Natural killer cell treated with Interleukin-12 subunit alpha and Interleukin-12 subunit beta and Interleukin-15 and Interleukin-18, amount 100 ng/mL, for 72 hours (primary cell): ENCODE measurements around the gene EMD. TPM values are rescaled to one million over a fixed set of nuclear protein-coding genes. Genes with fewer than 3 reads are reported as not detected.
"Not testable (repeated sequence)": the region's sequence is repeated elsewhere in the genome, so short reads cannot be mapped to it uniquely, and the experiment has no call there.

Source experiments
- ATAC-seq, 2 donors: fragments of 150-1000 bp; cut with Tn5 transposase in 1 of 2; sonication (Bioruptor Pico), chemical (Tn5 transposase) in 1 of 2; 2 replicates each; pipeline ENCODE4 v1.10.0; 2021
- DNase-seq: peaks from one replicate; pipeline ENCODE4 v3.0.0; 2022; ENCODE audit warnings: low spot score
- H3K27ac Mint-ChIP-seq, 2 donors: 1 replicate in 1 of 2; 2 replicates in 1 of 2; pipeline ENCODE4 v1.8.0; 2022; ENCODE audit warnings: mixed read lengths in 2 of 2, mild to moderate bottlenecking in 1 of 2, moderate library complexity in 1 of 2
- H3K27me3 Mint-ChIP-seq, 2 donors: 1 replicate in 1 of 2; 2 replicates in 1 of 2; pipeline ENCODE4 v1.8.0; 2022; ENCODE audit warnings: mixed read lengths in 2 of 2
- H3K36me3 Mint-ChIP-seq: one replicate; pipeline ENCODE4 v1.8.0; 2022; ENCODE audit warnings: mixed read lengths
- H3K4me1 Mint-ChIP-seq, 2 donors: 1 replicate in 1 of 2; 2 replicates in 1 of 2; pipeline ENCODE4 v1.8.0; 2022; ENCODE audit warnings: low read depth in 2 of 2, mixed read lengths in 2 of 2, mild to moderate bottlenecking in 1 of 2
- H3K4me3 Mint-ChIP-seq: one replicate; pipeline ENCODE4 v1.8.0; 2022; ENCODE audit warnings: mixed read lengths
- H3K9me3 Mint-ChIP-seq: 2 replicates; pipeline ENCODE4 v1.8.0; 2022; ENCODE audit warnings: mixed read lengths
- total RNA-seq, 2 donors: library from RNA; stranded (reverse); gene quantifications; one replicate each; pipeline ENCODE4 v1.2.3, GENCODE V29; 2022

EMD gene
- total RNA-seq, 2 donors from 2014 or later: 49.2 to 61.9 TPM

DNA sequence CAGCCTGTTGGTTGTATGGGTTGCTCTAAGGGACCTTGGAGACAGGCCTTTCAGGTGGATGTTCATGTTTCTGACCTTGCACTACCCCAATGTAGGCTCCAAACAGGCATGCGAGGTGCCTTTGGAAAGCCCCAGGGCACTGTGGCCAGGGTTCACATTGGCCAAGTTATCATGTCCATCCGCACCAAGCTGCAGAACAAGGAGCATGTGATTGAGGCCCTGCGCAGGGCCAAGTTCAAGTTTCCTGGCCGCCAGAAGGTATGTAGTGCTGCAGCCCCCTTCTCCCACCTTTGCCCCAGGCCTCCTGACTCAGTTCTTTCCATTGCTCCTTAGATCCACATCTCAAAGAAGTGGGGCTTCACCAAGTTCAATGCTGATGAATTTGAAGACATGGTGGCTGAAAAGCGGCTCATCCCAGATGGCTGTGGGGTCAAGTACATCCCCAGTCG is 21.3 kb downstream of the EMD start:
- Mint-ChIP-seq H3K36me3 (peaks cover 16% of the 10 kb centered on the region), H3K4me1 (peaks cover 8 to 21% of the 10 kb centered on the region in 2 donors), H3K27ac (peak overlapping the region; percentile 96 to 98), H3K4me3 (peak overlapping the region; percentile 96)
- ATAC-seq, H3K9me3 Mint-ChIP-seq, DNase-seq, H3K27me3 Mint-ChIP-seq: not testable (repeated sequence)

- ATAC-seq (no peak), DNase-seq (no peak)
- Mint-ChIP-seq H3K27ac (peak overlapping the region; percentile 96 to 98), H3K27me3 (peaks cover 0 to 5% of the 10 kb centered on the region in 2 donors), H3K9me3 (no peaks in the 10 kb centered on the region), H3K4me1 (peaks cover 8 to 21% of the 10 kb centered on the region in 2 donors), H3K4me3 (peak overlapping the region; percentile 96), H3K36me3 (peaks cover 16% of the 10 kb centered on the region)
These were observed 22.1 kb downstream of the EMD start for GRCh38 chrX:154401045-154401799.

DNA sequence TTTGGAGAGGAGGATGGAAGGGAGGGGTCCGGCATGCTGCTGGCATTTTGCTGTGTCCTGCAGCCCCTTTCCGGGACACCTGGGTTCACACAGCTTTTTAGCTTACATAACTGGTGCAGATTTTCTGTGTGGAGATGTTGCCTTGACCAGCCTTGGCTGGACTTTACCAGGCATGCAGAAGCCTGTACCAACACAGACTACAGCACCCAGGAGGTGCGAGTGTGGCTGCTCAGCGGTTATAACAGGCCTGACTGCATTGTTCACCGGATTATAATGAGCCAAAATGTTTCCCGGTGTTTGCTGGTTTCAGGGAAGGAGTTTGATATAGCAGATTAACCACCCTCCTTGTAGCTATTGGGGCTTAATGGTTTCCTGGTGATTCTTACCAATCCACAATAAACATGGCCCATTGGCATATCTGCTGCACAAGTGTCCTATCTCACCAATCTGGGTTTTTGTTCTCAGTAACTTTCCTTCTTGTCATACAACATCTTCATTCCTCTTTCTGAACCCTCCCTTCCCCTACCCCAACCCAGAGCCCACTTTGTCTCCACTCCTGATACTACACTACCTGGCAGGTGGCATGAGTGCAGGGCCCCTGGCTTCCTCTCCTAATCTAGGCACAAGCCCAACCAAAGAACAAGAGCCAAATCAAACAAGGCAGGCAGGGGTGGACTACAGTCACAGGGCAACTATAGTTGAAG is 23.0 kb downstream of the EMD start:
- H3K27ac Mint-ChIP-seq: no peak overlapping the region
- peaks cover 8 to 21% of the 10 kb centered on the region in 2 donors for H3K4me1 Mint-ChIP-seq
- peaks cover 16% of the 10 kb centered on the region for H3K36me3 Mint-ChIP-seq
- H3K27me3 Mint-ChIP-seq: peaks cover 0 to 5% of the 10 kb centered on the region in 2 donors
- DNase-seq (no peak), ATAC-seq (no peak)
- H3K4me3 Mint-ChIP-seq: no peak overlapping the region
- no peaks in the 10 kb centered on the region for H3K9me3 Mint-ChIP-seq

GRCh38 chrX:154402622-154403127 is 23.6 kb downstream of the EMD start:
- no peak for DNase-seq

GRCh38 chrX:154403192-154403591 is 24.1 kb downstream of the EMD start:
- no peak for ATAC-seq
- H3K36me3 Mint-ChIP-seq: peaks cover 16% of the 10 kb centered on the region
- peaks cover 8 to 18% of the 10 kb centered on the region in 2 donors for H3K4me1 Mint-ChIP-seq
- H3K4me3 Mint-ChIP-seq: no peak overlapping the region
- peaks cover 0 to 5% of the 10 kb centered on the region in 2 donors for H3K27me3 Mint-ChIP-seq
- DNase-seq: no peak
- H3K9me3 Mint-ChIP-seq: no peaks in the 10 kb centered on the region
- no peak overlapping the region for H3K27ac Mint-ChIP-seq

More at GRCh38 chrX:154402622-154403127, 23.6 kb downstream of the EMD start:
- Mint-ChIP-seq H3K9me3 (no peaks in the 10 kb centered on the region), H3K27ac (no peak overlapping the region), H3K27me3 (peaks cover 0 to 5% of the 10 kb centered on the region in 2 donors), H3K36me3 (peaks cover 16% of the 10 kb centered on the region), H3K4me1 (peaks cover 8 to 21% of the 10 kb centered on the region in 2 donors), H3K4me3 (no peak overlapping the region)
- no peak for ATAC-seq

- peaks cover 0 to 9% of the 10 kb centered on the region in 2 donors for H3K27me3 Mint-ChIP-seq
- no peak for DNase-seq
- H3K4me3 Mint-ChIP-seq: no peak overlapping the region
- no peaks in the 10 kb centered on the region for H3K9me3 Mint-ChIP-seq
- peak overlapping the region in 1 of 2 donors; percentile 22 for H3K27ac Mint-ChIP-seq
- H3K36me3 Mint-ChIP-seq: peaks cover 11% of the 10 kb centered on the region
- no peak for ATAC-seq
- H3K4me1 Mint-ChIP-seq: peaks cover 11 to 17% of the 10 kb centered on the region in 2 donors
These were observed 24.8 kb downstream of the EMD start for GRCh38 chrX:154403858-154404257.

- no peak for DNase-seq
- no peak for ATAC-seq
These were observed 25.6 kb downstream of the EMD start for GRCh38 chrX:154404625-154405192.

DNA sequence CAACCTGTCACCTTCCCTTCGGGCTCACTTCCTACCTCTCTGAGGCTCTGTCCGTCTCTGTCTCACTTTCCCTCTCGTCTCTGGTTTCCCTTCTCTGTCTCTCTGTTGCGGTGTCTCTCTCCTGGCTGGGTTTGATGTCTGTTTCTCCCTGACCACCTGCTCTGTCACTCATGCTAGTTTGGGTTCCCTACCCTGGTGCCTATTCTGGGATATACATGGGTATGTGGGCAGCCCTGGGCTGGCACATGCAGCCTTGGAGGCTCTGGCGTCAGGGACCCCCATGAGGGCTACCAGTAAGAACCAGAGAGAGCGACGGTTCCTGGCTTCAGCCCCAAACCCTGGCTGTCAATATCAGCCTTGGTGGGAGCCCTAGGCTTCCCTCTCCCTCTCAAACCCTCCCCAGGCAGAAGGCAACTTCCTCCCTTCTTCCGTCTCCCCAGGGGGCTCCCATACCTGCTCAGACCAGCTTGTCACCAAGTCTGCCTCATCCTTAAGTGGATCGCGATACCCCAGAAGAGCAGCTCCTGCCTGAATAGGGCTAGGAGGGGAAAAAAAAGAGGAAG is 29.6 kb downstream of the EMD start:
- Mint-ChIP-seq H3K27ac (peak overlapping the region; percentile 62 to 83), H3K36me3 (no peaks in the 10 kb centered on the region)
- no peak for ATAC-seq

More at GRCh38 chrX:154404625-154405192, 25.6 kb downstream of the EMD start:
- H3K4me3 Mint-ChIP-seq: no peak overlapping the region
- H3K36me3 Mint-ChIP-seq: peaks cover 2% of the 10 kb centered on the region
- peak overlapping the region in 1 of 2 donors; percentile 22 for H3K27ac Mint-ChIP-seq
- H3K4me1 Mint-ChIP-seq: peaks cover 10 to 15% of the 10 kb centered on the region in 2 donors
- peaks cover 0 to 9% of the 10 kb centered on the region in 2 donors for H3K27me3 Mint-ChIP-seq
- H3K9me3 Mint-ChIP-seq: no peaks in the 10 kb centered on the region

GRCh38 chrX:154409222-154409871 is 30.3 kb downstream of the EMD start, which contains the start of gene DNASE1L1:
Gene DNASE1L1, minus strand, starts transcription at chrX:154409254. Its CDS starts 3,686 bp downstream, at chrX:154405568.
- peak; percentile 83 for DNase-seq
- Mint-ChIP-seq H3K27ac (peak within 1 kb of the TSS; percentile 71 to 83), H3K9me3 (no peaks in the 10 kb centered on the region), H3K4me3 (peak within 1 kb of the TSS; percentile 82), H3K4me1 (peaks cover 14 to 15% of the 10 kb centered on the region in 2 donors), H3K27me3 (peaks cover 0 to 7% of the 10 kb centered on the region in 2 donors), H3K36me3 (no peaks in the 10 kb centered on the region)
- peak; percentile 61 to 82 for ATAC-seq

More for the DNA sequence above, 29.6 kb downstream of the EMD start:
- H3K4me3 Mint-ChIP-seq: peak overlapping the region; percentile 82
- DNase-seq: no peak
- H3K27me3 Mint-ChIP-seq: peaks cover 0 to 9% of the 10 kb centered on the region in 2 donors
- no peaks in the 10 kb centered on the region for H3K9me3 Mint-ChIP-seq
- H3K4me1 Mint-ChIP-seq: peaks cover 14 to 15% of the 10 kb centered on the region in 2 donors

DNA sequence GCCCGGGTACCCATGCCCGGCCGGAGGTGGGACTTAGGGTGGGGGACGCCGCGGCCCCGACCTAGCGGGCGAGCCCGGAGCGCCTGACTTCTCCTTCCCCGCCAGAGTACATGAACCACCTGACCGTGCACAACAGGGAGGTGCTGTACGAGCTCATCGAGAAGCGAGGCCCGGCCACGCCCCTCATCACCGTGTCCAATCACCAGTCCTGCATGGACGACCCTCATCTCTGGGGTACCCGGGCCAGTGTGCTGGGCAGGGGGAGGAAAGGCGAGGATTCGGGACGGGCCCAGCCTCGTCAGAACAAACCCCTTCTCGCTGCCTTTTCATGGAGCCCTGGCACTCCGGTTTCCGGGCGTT is 32.9 kb downstream of the EMD start:
- DNase-seq (peak; percentile 62), ATAC-seq (peak; percentile 68 to 81)
- H3K9me3 Mint-ChIP-seq: no peaks in the 10 kb centered on the region
- peaks cover 14 to 15% of the 10 kb centered on the region in 2 donors for H3K4me1 Mint-ChIP-seq
- no peaks in the 10 kb centered on the region for H3K36me3 Mint-ChIP-seq
- peaks cover 0 to 7% of the 10 kb centered on the region in 2 donors for H3K27me3 Mint-ChIP-seq
- peak overlapping the region; percentile 41 to 80 for H3K27ac Mint-ChIP-seq
- peak overlapping the region; percentile 75 for H3K4me3 Mint-ChIP-seq

GRCh38 chrX:154412468-154412867 is 33.4 kb downstream of the EMD start:
- H3K27me3 Mint-ChIP-seq: peaks cover 0 to 7% of the 10 kb centered on the region in 2 donors

GRCh38 chrX:154413142-154413541 is 34.0 kb downstream of the EMD start:
- Mint-ChIP-seq H3K27ac (peak overlapping the region; percentile 41 to 80), H3K4me3 (peak overlapping the region; percentile 75), H3K36me3 (no peaks in the 10 kb centered on the region), H3K4me1 (peaks cover 14 to 15% of the 10 kb centered on the region in 2 donors), H3K9me3 (no peaks in the 10 kb centered on the region), H3K27me3 (peaks cover 0 to 7% of the 10 kb centered on the region in 2 donors)
- DNase-seq: no peak
- ATAC-seq: no peak

More at GRCh38 chrX:154412468-154412867, 33.4 kb downstream of the EMD start:
- Mint-ChIP-seq H3K4me1 (peaks cover 14 to 15% of the 10 kb centered on the region in 2 donors), H3K9me3 (no peaks in the 10 kb centered on the region), H3K4me3 (peak overlapping the region; percentile 75), H3K36me3 (no peaks in the 10 kb centered on the region), H3K27ac (peak overlapping the region; percentile 41 to 80)
- ATAC-seq (peak; percentile 16 to 65), DNase-seq (no peak)
